HepG2 (cell line): ENCODE results near the gene TOE1. TPM values are rescaled to one million over a fixed set of nuclear protein-coding genes. Genes with fewer than 3 reads are reported as not detected.

Experiments used
- ATAC-seq: fragments of 200-7000 bp; cut with Tn5 transposase; 3 replicates; pipeline ENCODE4 v1.9.1; 2020; ENCODE audit warnings: mild to moderate bottlenecking, moderate library complexity
- BruUV-seq: library from RNA; stranded (reverse); fragments of 400-500 nt; replicated peaks from 2 replicates; lab custom pipeline; 2021; lab: Mats Ljungman, UMichigan
- CTCF ChIA-PET: fragments of 300-600 bp; formaldehyde crosslinking; extraction: SDS; loops from one replicate; lab custom pipeline; 2021; ENCODE audit warnings: low total read pairs, inconsistent platforms, low intra/inter-chr PET ratio; lab: Yijun Ruan, JAX
- POLR2A ChIA-PET: fragments of 350-600 bp; sonication (Branson Sonifier 250); formaldehyde crosslinking; loops from one replicate; lab custom pipeline; 2020; ENCODE audit warnings: antibody characterized with exemption, inconsistent platforms; lab: Yijun Ruan, JAX
- DNase-seq: peaks from one replicate; pipeline ENCODE4 v3.0.0-alpha.2; 2015; ENCODE audit warnings: low spot score
- FAIRE-seq: peaks from 3 replicates; lab custom pipeline; 2011; peaks lifted over from hg19 to GRCh38; lab: Jason Lieb, UNC
- H2AFZ ChIP-seq: one replicate; pipeline ENCODE4 v1.6.1; 2011; ENCODE audit warnings: low read length, inconsistent platforms
- H3K27ac ChIP-seq: fragments of 300-600 bp; 3 replicates; pipeline ENCODE4 v1.8.0; 2011; ENCODE audit warnings: mixed run types, mild to moderate bottlenecking, mixed read lengths, low read length, inconsistent platforms; ENCODE audit not compliant: insufficient read depth; ENCODE audit errors: extremely low read length
- H3K27me3 ChIP-seq, 2 experiments: fragments of 200-600 bp in 1 of 2; 2 replicates in 1 of 2; 3 replicates in 1 of 2; pipeline versions ENCODE4 v1.6.0 to v1.8.0; 2011; ENCODE audit warnings: low read length in 2 of 2, mild to moderate bottlenecking in 2 of 2, moderate library complexity in 2 of 2, inconsistent platforms in 1 of 2; ENCODE audit not compliant: insufficient read depth in 2 of 2, control insufficient read depth in 1 of 2
- H3K36me3 ChIP-seq, 2 experiments: fragments of 200-600 bp in 1 of 2; replicated peaks in 1 of 2; 2 replicates in 1 of 2; 3 replicates in 1 of 2; pipeline versions ENCODE4 v1.5.1 to v1.8.0; 2011; ENCODE audit warnings: low read length in 2 of 2, inconsistent platforms in 1 of 2; ENCODE audit not compliant: insufficient read depth in 2 of 2, control insufficient read depth in 1 of 2
- H3K4me1 ChIP-seq: 2 replicates; pipeline ENCODE4 v1.5.1; 2012; ENCODE audit warnings: low read length, inconsistent platforms; ENCODE audit not compliant: insufficient read depth
- H3K4me2 ChIP-seq: 2 replicates; pipeline ENCODE4 v1.6.0; 2011; ENCODE audit warnings: low read depth, low read length, inconsistent platforms
- H3K4me3 ChIP-seq, 3 experiments: fragments of 200-600 bp in 1 of 3; sonication (generic), shearing (Covaris generic) in 1 of 3; replicated peaks in 1 of 3; 2 replicates each; pipeline ENCODE4 v1.5.1; 2011 to 2016; ENCODE audit warnings: low read length in 3 of 3, inconsistent platforms in 2 of 3, low read depth in 2 of 3, mild to moderate bottlenecking in 2 of 3, control low read depth in 1 of 3, mixed read lengths in 1 of 3; ENCODE audit not compliant: insufficient read depth in 1 of 3
- H3K79me2 ChIP-seq: one replicate; pipeline ENCODE4 v1.6.1; 2011; ENCODE audit warnings: low read length, inconsistent platforms; ENCODE audit not compliant: insufficient read depth
- H3K9ac ChIP-seq: 2 replicates; pipeline ENCODE4 v1.6.0; 2011; ENCODE audit warnings: mild to moderate bottlenecking, low read depth, low read length, inconsistent platforms; ENCODE audit not compliant: insufficient read depth
- H3K9me3 ChIP-seq: 2 replicates; pipeline ENCODE4 v1.5.1; 2012; ENCODE audit warnings: mild to moderate bottlenecking, low read length
- H4K20me1 ChIP-seq: 2 replicates; pipeline ENCODE4 v1.6.0; 2011; ENCODE audit warnings: inconsistent platforms, mild to moderate bottlenecking, low read length, moderate library complexity; ENCODE audit not compliant: insufficient read depth
- CEBPG ChIP-seq: IDR thresholded peaks from 2 replicates; pipeline ENCODE4 v1.6.1; 2016
- CTCF ChIP-seq: sonication (generic); formaldehyde crosslinking; IDR thresholded peaks from 2 replicates; pipeline ENCODE4 v1.5.0; 2020; ENCODE audit warnings: mild to moderate bottlenecking, missing genetic modification reagents, moderate library complexity
- DPF2 ChIP-seq: sonication (generic); formaldehyde crosslinking; IDR thresholded peaks from 2 replicates; pipeline ENCODE4 v1.4.0; 2020; ENCODE audit warnings: mild to moderate bottlenecking, low read depth, missing genetic modification reagents, borderline replicate concordance
- FOXO1 ChIP-seq: sonication (generic); formaldehyde crosslinking; IDR thresholded peaks from 2 replicates; pipeline ENCODE4 v1.4.0; 2020; ENCODE audit warnings: missing genetic modification reagents
- KAT7 ChIP-seq: IDR thresholded peaks from 2 replicates; pipeline ENCODE4 v1.6.1; 2018; ENCODE audit warnings: borderline replicate concordance, missing compliant biosample characterization
- KDM4B ChIP-seq: sonication (generic); formaldehyde crosslinking; IDR thresholded peaks from 2 replicates; pipeline ENCODE4 v1.4.0; 2020; ENCODE audit warnings: missing genetic modification reagents
- KMT2B ChIP-seq: IDR thresholded peaks from 2 replicates; pipeline ENCODE4 v1.6.1; 2016; ENCODE audit warnings: missing genetic modification reagents, missing compliant biosample characterization
- TFDP2 ChIP-seq: sonication (generic); formaldehyde crosslinking; IDR thresholded peaks from 2 replicates; pipeline ENCODE4 v1.4.0; 2020; ENCODE audit warnings: missing genetic modification reagents
- TSC22D2 ChIP-seq: sonication (generic); formaldehyde crosslinking; IDR thresholded peaks from 2 replicates; pipeline ENCODE4 v1.5.1; 2020; ENCODE audit warnings: missing genetic modification reagents, mild to moderate bottlenecking, borderline replicate concordance
- USF2 ChIP-seq, 2 experiments: sonication (generic) in 1 of 2; formaldehyde crosslinking in 1 of 2; IDR thresholded peaks; 2 replicates each; pipeline versions ENCODE4 v1.5.1 to v1.6.1; 2011 to 2020; ENCODE audit warnings: borderline replicate concordance in 1 of 2, low read depth in 1 of 2, low read length in 1 of 2, mild to moderate bottlenecking in 1 of 2, missing genetic modification reagents in 1 of 2, moderate library complexity in 1 of 2
- ZBTB34 ChIP-seq: sonication (generic); formaldehyde crosslinking; IDR thresholded peaks from 2 replicates; pipeline ENCODE4 v1.8.0; 2022; ENCODE audit warnings: mild to moderate bottlenecking, missing genetic modification reagents
- ZBTB46 ChIP-seq: sonication (generic); formaldehyde crosslinking; IDR thresholded peaks from 2 replicates; pipeline ENCODE4 v1.4.0; 2020; ENCODE audit warnings: mild to moderate bottlenecking, missing genetic modification reagents, borderline replicate concordance
- ZNF614 ChIP-seq: IDR thresholded peaks from 2 replicates; pipeline ENCODE4 v1.6.1; 2018; ENCODE audit warnings: missing biosample characterization, missing genetic modification reagents, inconsistent platforms, borderline replicate concordance
- ZNF891 ChIP-seq: sonication (generic); formaldehyde crosslinking; IDR thresholded peaks from 2 replicates; pipeline ENCODE4 v1.5.0; 2020; ENCODE audit warnings: mild to moderate bottlenecking, missing genetic modification reagents
- WGBS: methylation state at CpG from one replicate; pipeline ENCODE4 v1.1.6; 2017; ENCODE audit warnings: low lambda C conversion rate; 5-methylcytosine and 5-hydroxymethylcytosine counted together
- in situ Hi-C: cut with HindIII; loops from 2 replicates; pipeline ENCODE4 v1.10.0; 2017; ENCODE audit warnings: low pct_unique_long_range_greater_than_20kb; ENCODE audit not compliant: extremely low pct_ligation_motif_present
- intact Hi-C: fragments of 100-400 bp; cut with micrococcal nuclease; formaldehyde crosslinking; loops from one replicate; pipeline ENCODE4 v1.10.0; 2022; ENCODE audit not compliant: unreplicated experiment
- polyA plus RNA-seq, 8 experiments: library from polyadenylated mRNA; depleted of rRNA in 3 of 8; stranded (reverse) in 7 of 8; unstranded in 1 of 8; fragments of >200 nt; fragmentation: Illumina TruSeq in 4 of 8; extraction: Trizol in 4 of 8; gene quantifications; 2 replicates each; pipeline versions ENCODE4 v1.2.1 to v1.2.3, GENCODE V29; 2011 to 2016; ENCODE audit warnings: low read depth in 4 of 8, missing spikeins in 1 of 8, mixed read lengths in 1 of 8; ENCODE audit not compliant: insufficient read depth in 1 of 8
- total RNA-seq, 5 experiments: library from RNA; depleted of rRNA; stranded (reverse); fragments of >200 nt; fragmentation: Illumina TruSeq; extraction: Trizol; gene quantifications; 2 replicates each; pipeline ENCODE4 v1.2.3, GENCODE V29; 2016; ENCODE audit warnings: low read depth in 1 of 5

Gene TOE1
- total and polyA plus RNA-seq, 2 of the 13 experiments (the other 11 are each of a cell fraction or from before 2014, with no cell fraction given) = 14.1 to 19.0 TPM

- DNase-seq (no peak), ATAC-seq (no peak), FAIRE-seq (no peak)
- in situ Hi-C loops (no loop called here), intact Hi-C loops (no loop called here)
- H3K4me1 ChIP-seq = peaks cover 30% of the 10 kb centered on the region
- H3K79me2 ChIP-seq = no peaks in the 10 kb centered on the region
- H3K9me3 ChIP-seq = no peaks in the 10 kb centered on the region
- no TSS peak for BruUV-seq
- no peak overlapping the region for H3K4me2 ChIP-seq
- H3K9ac ChIP-seq = no peak overlapping the region
- 0 out of 5 replicates have a peak, but pooled peaks cover 0 to 2% of the 10 kb centered on the region in 2 experiments for H3K27me3 ChIP-seq
- TF ChIP-seq KAT7 (CRISPR knock-in tag) (no peak), CTCF (no peak), FOXO1 (CRISPR knock-in tag) (no peak), CEBPG (CRISPR knock-in tag) (no peak), TSC22D2 (CRISPR knock-in tag) (no peak), DPF2 (CRISPR knock-in tag) (no peak), USF2 (IDR thresholded peaks at IDR 0.05; ENCODE audit: low read depth, low read length) (no peak), USF2 (CRISPR knock-in tag; IDR thresholded peaks at IDR 0.05; ENCODE audit: borderline replicate concordance) (no peak), ZNF614 (no peak), ZBTB34 (no peak), TFDP2 (no peak), KMT2B (no peak), KDM4B (no peak), ZNF891 (no peak), ZBTB46 (no peak)
- ChIA-PET CTCF (no interaction called here), POLR2A (interaction anchor here (1.4 kb wide), 1 partner anchor 19 kb away, joined by 5 read pairs; no protein-coding TSS in a partner anchor)
- H4K20me1 ChIP-seq = no peaks in the 10 kb centered on the region
- 88% methylated on average over 10 of the region's 10 CpGs for WGBS
- no peak overlapping the region for H3K27ac ChIP-seq
- H2AFZ ChIP-seq = no peak overlapping the region
- no peaks in the 10 kb centered on the region for H3K36me3 ChIP-seq
- no peak overlapping the region for H3K4me3 ChIP-seq
Observed at GRCh38 chr1:45322486-45323040, 17.4 kb upstream of the TOE1 start.
